Measurements from ENCODE around the gene MACROD2. TPM values are rescaled to one million over a fixed set of nuclear protein-coding genes. Genes with fewer than 3 reads are reported as not detected.
"Not testable (repeated sequence)": the region's sequence is repeated elsewhere in the genome, so short reads cannot be mapped to it uniquely, and the experiment has no call there.

Gene MACROD2
- total RNA-seq, 4 donors from 2014 or later: 1.8 to 4.8 (median 2.9) TPM

DNA sequence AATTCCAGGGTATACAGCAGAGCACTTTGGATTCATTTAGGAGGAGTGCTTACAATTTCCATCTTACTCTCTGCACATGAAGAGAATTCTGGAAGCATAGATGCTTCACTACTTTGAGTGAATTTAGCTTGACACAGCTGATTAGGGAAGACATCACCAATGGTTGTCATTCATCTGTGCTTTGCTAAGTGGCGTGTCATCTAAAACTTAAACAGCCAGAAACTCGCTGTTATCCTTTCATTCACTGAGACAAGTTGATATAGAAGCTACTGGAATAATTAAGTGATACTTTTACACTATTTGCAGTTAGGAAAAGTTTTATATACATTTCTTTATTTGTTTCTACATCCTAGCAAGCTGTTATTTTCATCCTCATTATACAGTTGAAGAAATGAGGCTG is 977.4 kb downstream of the MACROD2 start:
- no peak overlapping the region for H3K4me3 ChIP-seq
- no peak overlapping the region for H3K27ac ChIP-seq
- H3K4me1 ChIP-seq: no peaks in the 10 kb centered on the region
- no peak for TF ChIP-seq POLR2A (IDR thresholded peaks at IDR 0.05)
- TF ChIP-seq CTCF (IDR thresholded peaks at IDR 0.05): no peak
- H3K9me3 ChIP-seq: no peaks in the 10 kb centered on the region
- 91 to 95% methylated on average over 2 of the region's 2 CpGs for WGBS, 2 donors
- intact Hi-C loops (cut with DNase I): no loop called here
- no peaks in the 10 kb centered on the region for H3K36me3 ChIP-seq
- H3K27me3 ChIP-seq: no peaks in the 10 kb centered on the region
- no peak for DNase-seq

DNA sequence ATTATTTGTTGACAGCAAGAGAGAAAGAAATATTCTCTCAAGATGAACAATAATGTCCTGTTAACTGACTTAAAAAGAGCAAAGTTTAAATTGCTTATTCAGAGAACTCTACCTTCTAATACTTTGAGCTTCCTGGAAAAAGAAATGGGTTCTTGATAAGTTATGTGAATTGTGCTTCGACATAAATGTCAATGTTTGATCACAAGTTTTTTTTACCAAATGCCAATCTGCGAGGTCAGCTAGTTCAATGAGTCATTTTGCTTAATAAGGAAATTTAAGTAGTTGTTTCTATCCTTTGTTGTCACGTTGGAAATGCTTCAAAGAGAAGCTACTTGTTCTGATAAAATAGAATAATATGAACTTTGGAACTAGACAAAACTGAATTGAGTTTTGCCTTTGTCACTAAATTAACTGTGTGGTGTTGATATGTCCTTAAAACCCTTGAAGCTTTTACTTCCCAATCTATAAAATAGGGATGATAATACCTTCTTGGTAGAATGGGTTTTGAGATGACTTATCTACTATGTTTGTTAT is 984.2 kb downstream of the MACROD2 start:
- TF ChIP-seq POLR2A (IDR thresholded peaks at IDR 0.05) (no peak), CTCF (IDR thresholded peaks at IDR 0.05) (no peak)
- DNase-seq: no peak
- peaks cover 0 to 20% (median 0%) of the 10 kb centered on the region in 3 donors for H3K9me3 ChIP-seq
- H3K36me3 ChIP-seq: no peaks in the 10 kb centered on the region
- H3K4me1 ChIP-seq: peaks cover 0 to 6% (median 0%) of the 10 kb centered on the region in 3 donors
- H3K27me3 ChIP-seq: no peaks in the 10 kb centered on the region
- intact Hi-C loops (cut with DNase I): no loop called here
- WGBS, 2 donors: 27 to 38% methylated on average over 3 of the region's 3 CpGs
- no peak overlapping the region for H3K27ac ChIP-seq
- no peak overlapping the region for H3K4me3 ChIP-seq

DNA sequence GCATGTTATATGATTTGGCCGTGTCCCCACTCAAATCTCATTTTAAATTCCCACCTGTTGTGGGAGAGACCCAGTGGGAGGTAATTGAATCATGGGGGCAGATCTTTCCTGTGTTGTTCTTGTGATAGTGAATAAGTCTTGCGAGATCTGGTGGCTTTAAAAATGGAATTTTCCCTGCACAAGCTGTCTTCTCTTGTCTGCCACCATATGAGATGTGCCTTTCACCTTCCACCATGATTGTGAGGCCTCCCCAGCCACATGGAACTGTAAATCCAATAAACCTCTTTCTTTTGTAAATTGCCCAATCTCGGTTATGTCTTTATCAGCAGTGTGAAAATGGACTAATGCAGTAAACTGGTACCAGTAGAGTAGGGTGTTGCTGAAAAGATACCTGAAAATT is 986.2 kb downstream of the MACROD2 start:
- H3K27ac ChIP-seq; H3K27me3 ChIP-seq; DNase-seq; H3K36me3 ChIP-seq; H3K4me1 ChIP-seq; intact Hi-C loops (cut with DNase I); H3K4me3 ChIP-seq: not testable (repeated sequence)
- H3K9me3 ChIP-seq: peaks cover 0 to 20% (median 0%) of the 10 kb centered on the region in 3 donors
- 94 to 97% methylated on average over 3 of the region's 3 CpGs for WGBS, 2 donors

GRCh38 chr20:14982324-14982723 is 987.0 kb downstream of the MACROD2 start:
- DNase-seq; H3K27me3 ChIP-seq; H3K4me3 ChIP-seq; H3K27ac ChIP-seq; intact Hi-C loops (cut with DNase I); H3K36me3 ChIP-seq; H3K4me1 ChIP-seq: not testable (repeated sequence)
- 100% methylated on average over 1 of the region's 1 CpG; no CpG with 5 or more reads in 1 of the 2 donors for WGBS, 2 donors
- peaks cover 0 to 20% (median 0%) of the 10 kb centered on the region in 3 donors for H3K9me3 ChIP-seq

- H3K27me3 ChIP-seq: no peaks in the 10 kb centered on the region
- no peak for DNase-seq
- 85 to 94% methylated on average over 3 of the region's 3 CpGs for WGBS, 2 donors
- TF ChIP-seq POLR2A (IDR thresholded peaks at IDR 0.05) (no peak), CTCF (IDR thresholded peaks at IDR 0.05) (no peak)
- H3K36me3 ChIP-seq: no peaks in the 10 kb centered on the region
- H3K27ac ChIP-seq: no peak overlapping the region
- H3K9me3 ChIP-seq: peaks cover 0 to 20% (median 0%) of the 10 kb centered on the region in 3 donors
- H3K4me3 ChIP-seq: no peak overlapping the region
- peaks cover 0 to 4% (median 0%) of the 10 kb centered on the region in 3 donors for H3K4me1 ChIP-seq
- intact Hi-C loops (cut with DNase I): no loop called here
These were observed 989.0 kb downstream of the MACROD2 start for GRCh38 chr20:14984305-14984704.

DNA sequence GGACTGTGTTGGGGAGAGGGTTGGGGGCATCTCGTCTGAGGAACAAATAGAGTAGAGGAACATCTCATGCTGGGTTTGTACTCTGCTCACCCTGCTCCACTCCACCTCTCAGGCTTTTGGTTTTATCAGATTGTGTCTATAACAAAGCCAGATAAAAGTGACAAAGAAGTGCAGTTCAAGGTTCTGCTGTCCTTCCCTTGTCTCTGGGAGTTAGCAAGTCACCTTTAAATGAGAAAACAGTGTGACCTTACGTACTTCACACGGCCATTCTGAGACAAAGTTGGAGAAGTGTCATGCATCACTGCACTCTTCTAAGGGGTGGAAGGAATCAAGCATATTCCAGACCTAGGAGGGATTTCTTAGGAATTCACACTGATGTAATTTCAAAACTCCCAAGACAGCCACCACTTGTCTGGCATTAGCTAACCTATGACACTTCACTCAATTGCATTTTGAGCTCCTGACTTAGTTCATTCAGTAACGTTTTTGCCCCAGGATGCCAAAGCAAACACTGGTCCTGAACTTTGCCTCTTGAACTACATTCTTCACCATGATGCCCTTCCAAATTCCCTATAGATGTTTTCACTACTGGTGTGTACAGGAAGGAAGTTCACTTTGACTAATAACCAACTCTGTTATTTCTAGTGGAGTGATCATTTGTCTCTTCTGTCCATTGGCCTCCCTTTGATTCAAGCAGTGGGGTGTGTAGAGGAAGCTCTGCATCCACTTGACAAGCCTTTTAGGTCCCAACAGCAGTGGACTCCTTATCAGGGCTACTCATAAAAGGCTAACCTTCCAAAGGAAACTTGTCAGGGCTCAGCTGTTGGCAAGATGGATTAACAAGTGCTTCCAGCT is 989.7 kb downstream of the MACROD2 start:
- Histone ChIP-seq H3K36me3 (no peaks in the 10 kb centered on the region), H3K4me1 (no peaks in the 10 kb centered on the region), H3K9me3 (peaks cover 0 to 20% (median 0%) of the 10 kb centered on the region in 3 donors), H3K27me3 (no peaks in the 10 kb centered on the region), H3K4me3 (no peak overlapping the region), H3K27ac (no peak overlapping the region)
- no peak for TF ChIP-seq POLR2A (IDR thresholded peaks at IDR 0.05)
- TF ChIP-seq CTCF (IDR thresholded peaks at IDR 0.05): no peak
- intact Hi-C loops (cut with DNase I): no loop called here
- WGBS, 2 donors: 56 to 80% methylated on average over 4 of the region's 4 CpGs
- DNase-seq: no peak
